Embryonic facial prominence (tissue), 1 donor: ENCODE data around the gene WDR53.
"Not testable (repeated sequence)": the region's sequence is repeated elsewhere in the genome, so short reads cannot be mapped to it uniquely, and the experiment has no call there.

Experiments used
- DNase-seq: peaks from one replicate; pipeline ENCODE4 v3.0.0-alpha.2; 2016; ENCODE audit errors: extremely low spot score

The WDR53 gene

DNA sequence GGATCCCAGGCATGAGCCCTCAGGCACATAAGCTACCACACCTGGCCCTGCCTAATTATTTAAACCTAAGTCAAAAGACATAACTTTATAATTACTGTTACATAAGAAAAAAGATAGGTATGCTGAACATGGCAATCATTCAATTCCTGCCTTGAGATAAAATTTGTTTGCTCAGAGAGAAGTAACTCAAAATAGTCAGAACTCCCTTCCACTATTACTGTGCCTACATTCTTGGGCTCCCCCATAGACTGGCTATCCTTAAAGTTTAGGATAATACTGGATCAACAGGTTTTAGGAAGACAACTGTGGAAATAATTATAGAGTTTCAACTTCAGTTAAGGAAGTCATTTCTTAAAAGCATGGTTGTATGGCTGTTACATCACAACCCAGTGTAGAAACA is 9.9 kb downstream of the WDR53 start:
- no peak for DNase-seq

DNA sequence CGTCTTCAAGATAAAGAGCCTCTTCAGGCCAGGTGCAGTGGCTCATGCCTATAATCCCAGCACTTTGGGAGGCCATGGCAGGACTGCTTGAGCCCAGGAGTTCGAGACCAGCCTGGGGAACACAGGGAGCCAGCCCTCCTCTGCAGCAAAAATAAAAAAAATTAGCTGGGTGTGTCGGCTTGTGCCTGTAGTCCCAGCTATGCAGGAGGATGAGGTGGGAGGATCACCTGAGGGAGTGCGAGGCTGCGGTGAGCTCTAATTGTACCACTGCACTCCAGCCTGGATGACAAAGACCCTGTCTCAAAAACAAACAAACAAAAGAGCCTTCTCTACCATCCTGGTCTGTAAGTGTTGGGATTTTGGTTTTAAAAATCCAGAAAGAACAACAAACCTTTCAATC is 11.1 kb downstream of the WDR53 start:
- DNase-seq, result no peak

DNA sequence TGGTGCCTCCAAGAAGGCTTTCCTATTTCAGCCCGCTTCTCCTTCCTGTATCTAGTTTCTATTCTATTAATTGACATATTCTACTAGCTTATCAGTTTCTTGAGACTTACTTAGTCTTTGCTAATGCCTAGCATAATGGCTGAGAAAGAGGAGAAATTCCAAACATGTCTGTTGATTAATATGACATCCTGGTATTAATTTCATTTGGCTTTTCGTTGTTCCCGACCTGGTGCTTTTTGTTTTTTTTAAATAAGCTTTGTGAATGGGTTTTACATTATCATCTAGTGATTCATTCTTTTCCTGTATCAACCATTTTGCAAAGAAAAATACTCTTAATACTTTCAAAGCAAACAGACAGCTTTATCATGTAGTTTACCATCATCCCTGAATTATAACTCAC is 13.1 kb downstream of the WDR53 start:
- no peak for DNase-seq

DNA sequence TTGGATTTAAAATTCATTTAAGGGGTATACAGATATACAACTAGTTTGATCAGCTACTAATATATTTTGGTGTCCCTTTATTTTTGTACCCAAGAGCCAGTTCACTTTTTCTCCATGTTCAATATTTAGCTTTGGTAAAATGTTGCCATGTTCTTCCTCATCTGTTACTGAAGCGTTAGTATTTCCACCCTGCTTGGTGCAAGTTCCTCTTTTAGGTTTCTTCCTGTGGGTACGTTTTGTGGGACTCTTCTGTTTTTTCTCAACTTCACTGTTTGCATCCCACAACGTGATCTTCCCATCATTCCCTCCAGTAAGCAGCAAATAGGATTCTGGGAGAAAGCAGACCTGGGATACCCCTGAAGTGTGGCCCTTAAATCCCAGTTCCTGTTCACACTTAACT is 14.1 kb downstream of the WDR53 start:
- no peak for DNase-seq

DNA sequence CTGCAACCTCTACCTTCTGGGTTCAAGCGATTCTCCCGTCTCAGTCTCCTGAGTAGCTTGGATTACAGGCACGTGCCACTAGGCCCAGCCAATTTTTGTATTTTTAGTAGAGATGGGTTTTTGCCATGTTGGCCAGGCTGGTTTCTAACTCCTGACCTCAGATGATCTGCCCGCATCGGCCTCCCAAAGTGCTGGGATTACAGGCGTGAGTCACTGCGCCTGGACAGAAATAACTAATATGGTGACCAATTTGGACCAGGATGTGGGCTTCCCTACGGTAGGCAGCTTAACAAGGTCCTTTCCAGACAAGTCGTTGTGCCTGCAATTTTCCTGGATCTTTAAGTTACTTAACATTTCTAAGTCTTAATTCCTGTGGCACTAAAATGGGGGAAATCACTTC is 14.8 kb downstream of the WDR53 start:
- DNase-seq, result no peak

DNA sequence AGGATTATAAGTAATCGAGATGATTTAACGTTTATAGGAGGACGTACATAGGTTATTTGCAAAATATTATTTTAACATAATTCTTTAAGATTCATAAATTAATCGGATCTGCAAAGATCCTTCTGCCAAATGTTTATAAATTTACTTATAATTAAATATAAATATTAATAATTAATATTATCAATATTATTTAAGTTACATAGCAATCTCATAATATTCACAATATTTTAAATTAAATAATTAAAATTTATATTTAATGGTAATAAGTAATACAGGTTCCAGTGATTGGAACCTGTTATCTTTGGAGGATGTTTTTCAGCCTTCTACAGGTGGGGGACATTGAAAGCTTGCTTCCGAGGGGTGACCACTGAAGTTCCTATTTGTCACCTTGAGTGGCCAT is 16.1 kb downstream of the WDR53 start:
- no peak for DNase-seq

DNA sequence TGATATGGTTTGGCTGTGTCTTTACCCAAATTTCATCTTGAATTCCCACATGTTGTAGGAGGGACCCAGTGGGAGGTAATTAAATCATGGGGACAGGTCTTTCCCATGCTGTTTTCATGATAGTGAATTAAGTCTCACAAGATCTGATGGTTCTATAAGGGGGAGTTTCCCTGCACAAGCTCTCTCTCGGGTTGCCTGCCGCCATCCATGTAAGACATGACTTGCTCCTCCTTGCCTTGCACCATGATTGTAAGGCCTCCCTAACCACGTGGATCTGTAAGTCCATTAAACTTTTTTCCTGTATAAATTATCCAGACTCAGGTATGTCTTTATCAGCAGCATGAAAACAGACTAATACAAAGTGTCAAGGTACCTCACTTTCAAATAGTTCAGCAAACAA is 18.2 kb downstream of the WDR53 start:
- not testable (repeated sequence) for DNase-seq

DNA sequence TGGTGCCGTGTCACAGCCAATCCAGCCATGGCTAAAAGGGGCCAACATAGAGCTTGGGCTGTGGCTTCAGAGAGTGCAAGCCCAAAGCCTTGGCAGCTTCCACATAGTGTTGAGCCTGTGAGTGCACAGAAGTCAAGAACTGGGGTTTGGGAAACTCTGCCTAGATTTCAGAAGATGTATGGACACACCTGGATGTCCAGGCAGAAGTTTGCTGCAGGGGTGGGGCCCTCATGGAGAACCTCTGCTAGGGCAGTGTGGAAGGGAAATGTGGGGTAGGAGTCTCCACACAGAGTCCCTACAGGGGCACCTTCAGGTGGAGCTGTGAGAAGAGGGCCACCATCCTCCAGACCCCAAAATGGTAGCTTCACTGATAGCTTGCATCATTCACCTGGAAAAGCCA is 19.0 kb downstream of the WDR53 start:
- not testable (repeated sequence) for DNase-seq

DNA sequence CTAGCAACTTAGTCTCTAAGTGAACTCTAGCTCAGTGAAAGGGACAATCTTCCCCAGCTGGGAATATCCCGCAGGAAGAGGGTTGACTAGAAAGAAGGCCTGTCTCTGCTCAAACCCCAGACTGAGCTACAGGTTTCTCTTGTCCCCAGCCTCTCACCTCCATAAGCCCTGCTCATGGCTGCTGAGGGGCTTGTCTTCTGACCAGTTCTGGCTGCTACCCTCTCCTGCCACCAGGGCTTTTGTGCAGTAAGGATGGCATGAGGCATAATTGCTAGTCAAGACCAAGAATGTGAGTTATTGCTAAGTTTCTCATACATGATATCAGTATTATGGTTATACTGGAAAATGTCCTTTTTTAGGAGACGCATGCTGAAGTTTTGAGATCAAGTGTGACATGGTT is 21.3 kb downstream of the WDR53 start:
- DNase-seq, result no peak

DNA sequence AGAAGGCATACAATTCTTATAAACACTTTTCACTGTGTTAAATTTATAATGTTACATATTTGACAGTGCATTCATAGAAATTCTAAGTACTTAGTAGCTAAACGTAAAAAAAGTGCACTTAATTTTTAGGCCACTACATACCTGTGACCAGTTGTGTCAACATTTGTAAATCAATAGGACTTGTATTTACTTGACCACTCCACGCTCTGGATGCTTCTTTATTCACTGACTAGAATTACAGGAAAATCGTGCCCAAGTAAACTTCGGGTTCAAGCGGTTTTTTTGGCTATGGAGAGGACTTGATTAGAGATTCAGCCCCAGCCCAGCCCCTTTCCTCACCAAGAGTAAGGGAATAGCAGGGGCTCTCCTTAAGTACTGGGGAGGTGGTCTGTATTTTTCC is 21.8 kb downstream of the WDR53 start:
- no peak for DNase-seq

DNA sequence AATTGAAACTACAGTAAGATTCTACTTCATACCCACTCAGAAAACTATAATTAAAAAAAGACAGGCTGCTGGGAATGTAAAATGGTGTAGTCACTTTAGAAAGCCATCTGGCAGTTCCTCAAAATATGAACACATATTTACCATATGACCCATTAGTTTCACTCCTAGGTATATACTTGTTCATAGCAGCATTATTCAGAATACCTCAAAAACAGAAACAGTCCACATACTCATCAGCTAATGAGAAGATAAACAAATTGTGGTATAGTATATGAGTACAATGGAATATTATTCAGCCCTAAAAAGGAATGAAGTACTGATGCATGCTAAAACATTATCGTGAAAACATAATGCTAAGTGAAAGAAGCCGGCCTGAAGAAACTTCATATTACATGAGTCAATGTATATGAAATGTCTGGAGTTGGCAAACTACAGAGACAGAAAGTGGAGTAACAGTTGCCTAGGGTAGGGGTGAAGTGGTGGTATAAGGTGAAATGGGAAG is 23.8 kb downstream of the WDR53 start:
- no peak for DNase-seq

DNA sequence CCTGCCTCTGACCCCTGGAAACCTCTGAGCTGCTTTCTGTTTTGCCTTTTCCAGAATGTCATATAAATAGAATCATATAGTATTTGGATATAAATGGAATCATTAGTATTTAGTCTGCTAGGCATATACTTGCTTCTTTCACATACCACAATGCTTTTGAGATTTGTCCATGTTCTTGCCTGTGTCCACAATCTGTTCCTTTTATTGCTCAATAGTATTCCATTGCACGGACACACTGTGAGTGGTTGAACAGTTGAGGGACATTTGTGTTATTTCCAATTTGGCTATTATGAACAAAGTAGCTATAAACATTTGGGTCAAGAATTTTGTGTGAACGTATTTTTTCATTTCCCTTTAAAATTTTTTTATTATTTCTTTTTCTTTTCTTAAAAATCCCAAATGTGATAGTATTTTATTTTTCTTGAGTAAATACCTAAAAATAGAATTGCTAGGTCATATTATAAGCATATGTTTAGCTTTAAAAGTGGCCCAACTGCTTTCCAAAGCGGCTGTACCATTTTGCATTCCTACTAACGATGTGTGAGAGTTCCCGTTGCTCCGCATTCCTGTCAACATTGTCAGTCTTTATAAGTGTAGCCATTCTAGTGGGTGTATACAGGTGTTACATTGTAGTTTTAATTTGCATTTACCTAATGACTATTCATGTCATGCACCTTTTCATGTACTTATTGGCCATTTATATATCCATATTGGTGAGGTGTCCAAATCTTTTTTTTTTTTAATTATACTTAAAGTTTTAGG is 26.5 kb downstream of the WDR53 start:
- DNase-seq, result no peak

DNA sequence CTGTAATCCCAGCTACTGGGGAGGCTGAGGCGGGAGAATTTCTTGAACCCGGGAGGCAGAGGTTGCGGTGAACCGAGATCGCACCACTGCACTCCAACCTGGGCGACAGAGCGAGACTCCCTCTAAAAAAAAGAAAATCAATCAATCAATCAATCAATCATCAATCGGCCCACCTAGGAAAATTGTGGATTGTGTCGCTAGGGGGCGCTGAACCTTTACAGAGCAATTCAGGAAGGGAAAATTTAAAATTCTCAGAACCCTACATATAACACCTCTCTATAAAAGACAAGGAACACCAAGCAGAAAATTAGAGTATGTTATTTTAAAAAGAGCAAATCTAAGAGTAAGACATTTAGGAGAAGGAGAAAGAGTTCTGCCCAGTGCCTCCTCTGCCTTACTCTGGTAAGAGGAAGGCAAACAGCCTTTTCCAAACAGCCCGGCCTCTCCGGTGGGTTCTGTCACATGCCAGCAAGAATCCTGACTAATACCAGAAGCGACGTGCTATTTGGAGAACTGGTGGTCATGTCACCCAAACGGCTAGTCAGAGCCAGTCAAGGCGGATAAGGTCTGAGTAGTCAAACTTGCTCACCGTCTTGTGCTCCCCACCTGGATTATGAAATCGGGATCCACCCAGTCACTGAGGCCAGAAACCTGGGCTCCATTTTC is 30.9 kb downstream of the WDR53 start:
- DNase-seq, result no peak

DNA sequence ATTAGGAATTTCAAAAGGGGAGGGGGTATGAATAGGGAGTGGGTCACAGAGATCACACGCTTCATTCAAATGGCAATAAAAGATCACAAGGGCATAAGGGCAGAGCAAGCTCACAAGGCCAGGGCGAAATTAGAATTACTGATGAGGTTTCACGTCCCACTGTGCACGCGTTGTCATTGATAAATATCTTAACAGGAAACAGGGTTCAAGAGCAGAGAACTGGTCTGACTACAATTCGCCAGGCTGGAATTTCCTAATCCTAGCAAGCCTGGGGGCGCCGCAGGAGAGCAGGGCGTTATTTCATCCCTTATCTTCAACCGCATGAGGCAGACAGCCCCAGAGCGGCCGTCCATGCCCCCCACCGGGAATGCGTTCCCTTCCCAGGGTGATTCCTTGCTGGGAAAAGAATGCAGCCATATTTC is 35.1 kb downstream of the WDR53 start:
- DNase-seq, result no peak

DNA sequence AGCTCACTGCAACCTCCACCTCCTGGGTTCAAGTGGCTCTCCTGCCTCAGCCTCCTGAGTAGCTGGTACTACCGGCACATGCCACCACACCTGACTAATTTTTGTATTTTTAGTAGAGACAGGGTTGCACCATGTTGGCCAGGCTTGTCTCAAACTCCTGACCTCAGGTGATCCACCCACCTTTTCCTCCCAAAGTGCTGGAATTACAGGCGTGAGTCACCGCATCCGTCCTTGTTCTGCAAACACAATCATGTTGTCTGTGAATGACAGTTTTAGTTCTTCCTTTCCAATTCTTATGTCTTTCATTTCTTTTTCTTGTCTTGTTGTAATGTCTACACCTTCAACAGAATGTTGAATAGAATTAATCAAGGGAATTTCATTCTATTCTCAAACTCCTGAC is 36.9 kb downstream of the WDR53 start:
- no peak for DNase-seq

DNA sequence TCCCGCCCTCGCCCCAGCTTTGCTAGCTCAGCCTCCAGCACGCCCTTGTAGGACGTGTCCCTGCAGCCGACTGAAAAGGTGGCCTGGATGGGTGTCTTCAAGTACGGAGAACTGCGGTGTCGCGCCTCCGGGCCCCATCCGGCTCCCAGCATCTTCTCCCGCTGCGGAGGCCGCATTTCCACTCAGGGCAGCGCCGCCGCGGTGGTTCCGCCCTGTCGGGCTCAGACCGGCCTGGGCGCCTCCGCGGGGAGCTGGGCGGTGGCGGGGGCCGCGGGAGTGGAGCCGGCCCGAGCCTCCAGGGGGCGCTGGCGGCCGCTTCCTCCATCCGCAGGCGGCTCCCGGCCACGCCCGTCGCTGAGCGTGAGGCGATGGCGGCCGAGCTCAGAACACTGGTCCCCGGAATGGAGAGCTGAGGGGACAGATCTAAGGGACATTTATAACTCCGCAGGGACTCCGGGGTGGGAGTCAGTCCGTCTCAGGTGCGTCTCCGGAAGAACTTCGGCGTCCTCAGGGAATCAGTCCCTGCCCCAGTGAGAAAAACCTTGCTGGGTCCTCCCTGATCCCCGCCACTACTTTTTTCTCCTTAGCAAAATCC is 39.6 kb downstream of the WDR53 start:
- no peak for DNase-seq

DNA sequence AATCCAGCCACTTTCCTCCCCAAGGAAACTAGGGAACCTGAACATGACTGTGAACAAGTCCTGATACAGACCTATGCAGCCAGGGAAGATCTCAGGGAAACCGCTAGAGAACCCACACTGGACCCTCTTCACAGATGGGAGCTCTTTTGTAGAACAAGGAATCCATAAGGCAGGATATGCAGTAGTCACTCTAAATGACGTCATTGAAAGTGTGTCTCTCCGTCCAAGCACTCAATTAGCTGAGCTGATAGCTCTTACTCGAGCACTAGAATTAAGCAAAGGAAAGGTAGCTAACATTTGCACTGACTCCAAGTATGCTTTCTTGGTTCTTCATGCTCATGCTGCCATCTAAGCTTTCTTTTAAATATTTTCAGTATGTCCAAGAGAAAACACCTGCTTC is 43.2 kb downstream of the WDR53 start:
- no peak for DNase-seq

DNA sequence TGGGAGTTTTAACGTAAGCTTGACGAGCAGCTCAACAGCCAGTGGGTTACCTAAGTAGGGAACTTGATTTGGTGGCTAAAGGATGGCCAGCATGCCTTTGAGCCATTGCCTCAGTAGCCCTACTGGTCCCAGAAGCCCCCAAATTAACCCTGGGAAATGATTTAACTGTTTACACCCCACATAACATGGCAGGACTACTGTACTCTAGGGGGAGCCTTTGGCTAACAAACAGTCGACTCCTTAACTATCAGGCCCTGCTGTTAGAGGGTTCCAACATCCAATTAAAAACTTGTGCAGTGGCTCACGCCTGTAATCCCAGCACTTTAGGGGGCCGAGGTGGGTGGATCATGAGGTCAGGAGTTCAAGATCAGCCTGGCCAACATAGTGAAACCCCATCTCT is 43.8 kb downstream of the WDR53 start:
- no peak for DNase-seq

DNA sequence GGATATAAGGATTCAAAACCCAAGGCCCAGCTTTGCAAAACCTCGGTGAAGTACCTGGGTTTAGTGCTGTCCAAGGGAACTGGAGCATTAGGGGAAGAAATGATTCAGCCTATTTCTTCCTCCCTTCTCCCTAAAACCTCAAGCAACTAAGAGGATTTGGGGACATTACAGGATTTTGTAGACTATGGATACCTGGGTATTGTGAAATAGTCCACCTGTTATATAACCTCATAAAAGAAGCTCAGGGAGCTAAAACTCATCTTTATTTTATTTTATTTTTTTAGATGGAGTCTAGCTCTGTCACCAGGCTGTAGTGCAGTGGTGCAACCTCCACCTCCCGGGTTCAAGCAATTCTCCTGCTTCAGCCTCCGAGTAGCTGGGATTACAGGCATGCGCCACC is 44.5 kb downstream of the WDR53 start:
- DNase-seq, result no peak

DNA sequence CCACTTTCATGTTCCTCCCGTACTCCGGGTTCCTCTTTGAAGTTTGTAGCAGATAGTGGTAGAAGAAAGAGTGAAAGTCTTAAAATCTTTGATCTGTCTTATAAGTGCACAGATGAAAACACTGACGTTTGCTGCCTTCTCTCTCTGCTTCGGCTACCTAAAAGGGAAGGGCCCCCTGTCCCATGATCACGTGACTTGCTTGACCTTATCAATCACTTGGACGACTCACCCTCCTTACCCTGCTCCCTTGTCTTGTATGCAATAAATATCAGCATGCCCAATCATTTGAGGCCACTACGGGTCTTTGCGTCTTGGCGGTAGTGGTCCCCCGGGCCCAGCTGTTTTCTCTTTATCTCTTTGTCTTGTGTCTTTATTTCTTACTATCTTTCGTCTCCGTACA is 47.1 kb downstream of the WDR53 start:
- DNase-seq, result not testable (repeated sequence)

DNA sequence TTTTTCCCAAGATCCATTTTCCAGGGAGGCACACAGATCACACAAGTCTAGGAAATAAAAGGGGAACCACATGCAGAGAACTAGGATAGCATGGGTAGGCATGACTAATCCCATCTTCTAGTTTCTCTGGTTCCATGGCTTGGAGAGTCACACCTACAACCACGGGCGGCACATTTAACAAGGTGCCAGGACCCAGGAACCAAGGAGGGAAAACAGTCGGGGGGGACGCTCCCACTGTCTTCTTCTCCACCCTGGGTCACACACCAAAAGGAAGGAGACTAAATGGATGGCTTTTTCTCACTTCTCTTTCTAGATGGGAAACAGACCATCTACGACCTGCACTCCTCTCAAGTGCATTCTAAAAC is 48.7 kb downstream of the WDR53 start:
- DNase-seq, result no peak

DNA sequence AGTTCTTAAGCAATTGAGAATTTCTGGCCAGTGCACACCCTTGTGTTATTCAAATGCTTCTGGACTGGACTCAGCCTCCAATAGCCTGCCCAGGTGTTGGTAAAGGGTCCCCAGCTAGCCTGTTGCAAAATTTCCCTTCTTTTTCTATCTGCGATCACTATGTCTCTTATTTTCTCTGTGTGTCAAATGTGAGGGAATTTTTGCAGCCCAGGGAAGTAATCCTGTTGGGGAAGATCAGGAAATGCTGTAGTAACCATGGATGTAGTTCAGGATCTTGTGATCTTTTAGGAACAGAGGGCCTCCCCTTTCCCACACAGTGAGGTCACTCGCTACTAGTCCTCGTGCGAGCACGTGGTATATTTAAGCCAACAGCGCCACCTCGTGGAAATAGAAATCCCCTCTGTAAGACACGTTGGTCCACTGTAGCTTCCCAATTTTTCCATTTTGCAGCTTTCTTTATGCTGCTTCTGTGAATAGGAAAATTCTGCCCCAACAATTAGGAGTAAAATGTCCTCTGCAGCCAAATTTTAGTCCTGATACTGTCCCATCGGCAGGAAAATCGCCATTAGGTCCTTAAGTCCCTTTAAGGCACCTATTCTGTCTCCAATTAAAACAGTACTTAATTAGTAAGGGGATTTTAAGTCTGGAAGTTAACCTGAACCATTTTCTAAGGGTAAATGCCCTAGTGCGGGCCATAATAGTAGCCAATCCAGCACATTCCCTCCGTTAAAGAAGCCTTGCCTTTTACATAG is 49.2 kb downstream of the WDR53 start:
- no peak for DNase-seq
